HUES64 (cell line): ENCODE measurements around the gene PARM1.
"Not testable (repeated sequence)": the region's sequence is repeated elsewhere in the genome, so short reads cannot be mapped to it uniquely, and the experiment has no call there.

Experiments
- H3K27ac ChIP-seq: 2 replicates; pipeline ENCODE4 v1.7.0; 2013; ENCODE audit warnings: low read depth, low read length, inconsistent platforms
- H3K27me3 ChIP-seq: 2 replicates; pipeline ENCODE4 v1.6.1; 2013; ENCODE audit warnings: mild to moderate bottlenecking, low read length; ENCODE audit not compliant: insufficient read depth
- H3K36me3 ChIP-seq: 2 replicates; pipeline ENCODE4 v1.6.1; 2013; ENCODE audit warnings: mild to moderate bottlenecking, low read length; ENCODE audit not compliant: insufficient read depth
- H3K4me1 ChIP-seq: 2 replicates; pipeline ENCODE4 v1.6.1; 2013; ENCODE audit warnings: mild to moderate bottlenecking, low read length, moderate library complexity; ENCODE audit not compliant: insufficient read depth
- H3K4me3 ChIP-seq: 2 replicates; pipeline ENCODE4 v1.5.1; 2013; ENCODE audit warnings: mild to moderate bottlenecking, low read length, moderate library complexity
- H3K9ac ChIP-seq: 2 replicates; pipeline ENCODE4 v1.6.1; 2013; ENCODE audit warnings: mild to moderate bottlenecking, low read depth, low read length
- H3K9me3 ChIP-seq: 2 replicates; pipeline ENCODE4 v1.6.1; 2013; ENCODE audit warnings: low read depth, low read length; ENCODE audit not compliant: insufficient read depth
- WGBS: fragments of 150-250, 120-280 bp; methylation state at CpG from one replicate; pipeline ENCODE4 v1.1.7; 2013; ENCODE audit warnings: missing lambda C conversion rate; 5-methylcytosine and 5-hydroxymethylcytosine counted together

The PARM1 gene

GRCh38 chr4:74983253-74983635, 50.3 kb downstream of the PARM1 start:
- H3K9ac ChIP-seq, result no peak overlapping the region
- no peaks in the 10 kb centered on the region for H3K27me3 ChIP-seq
- H3K36me3 ChIP-seq, result no peaks in the 10 kb centered on the region
- H3K4me1 ChIP-seq, result no peaks in the 10 kb centered on the region
- no peaks in the 10 kb centered on the region for H3K9me3 ChIP-seq
- H3K4me3 ChIP-seq, result no peak overlapping the region
- H3K27ac ChIP-seq, result no peak overlapping the region

DNA sequence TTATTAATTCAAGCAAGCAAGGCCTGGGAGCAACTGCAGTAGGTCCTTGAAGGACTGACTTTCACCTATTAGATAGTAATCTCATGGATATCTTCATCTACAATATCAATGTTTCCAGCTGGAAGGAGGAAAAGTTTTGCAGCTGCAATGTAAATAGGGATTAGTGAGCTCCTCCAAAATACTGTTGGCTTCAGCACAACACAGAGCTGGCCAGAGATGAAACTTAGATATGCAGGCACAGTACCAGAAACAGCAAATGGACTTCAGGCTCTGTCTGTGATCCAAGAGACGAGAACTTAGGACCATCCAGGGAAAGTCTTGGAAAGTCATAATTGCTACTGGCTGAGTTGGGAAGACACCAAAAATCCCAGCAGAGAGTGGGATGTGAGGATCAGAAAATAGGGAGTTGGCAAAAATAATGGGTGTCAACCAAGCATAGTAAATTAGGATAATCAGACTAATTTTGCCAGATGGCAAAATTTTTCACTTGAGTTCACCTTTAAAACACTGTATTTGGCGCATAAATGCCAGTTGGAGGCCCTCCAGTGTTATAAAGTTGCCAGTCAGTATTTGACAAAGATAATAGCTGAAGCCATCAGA, 57.5 kb downstream of the PARM1 start:
- Histone ChIP-seq H3K36me3 (no peaks in the 10 kb centered on the region), H3K9me3 (0 out of 2 replicates have a peak, but pooled peaks cover 3% of the 10 kb centered on the region), H3K27ac (no peak overlapping the region), H3K4me1 (no peaks in the 10 kb centered on the region; the same call in 1 of the 2 replicates), H3K9ac (no peak overlapping the region), H3K4me3 (no peak overlapping the region), H3K27me3 (no peaks in the 10 kb centered on the region)
- WGBS, result 97% methylated on average over 2 of the region's 2 CpGs

DNA sequence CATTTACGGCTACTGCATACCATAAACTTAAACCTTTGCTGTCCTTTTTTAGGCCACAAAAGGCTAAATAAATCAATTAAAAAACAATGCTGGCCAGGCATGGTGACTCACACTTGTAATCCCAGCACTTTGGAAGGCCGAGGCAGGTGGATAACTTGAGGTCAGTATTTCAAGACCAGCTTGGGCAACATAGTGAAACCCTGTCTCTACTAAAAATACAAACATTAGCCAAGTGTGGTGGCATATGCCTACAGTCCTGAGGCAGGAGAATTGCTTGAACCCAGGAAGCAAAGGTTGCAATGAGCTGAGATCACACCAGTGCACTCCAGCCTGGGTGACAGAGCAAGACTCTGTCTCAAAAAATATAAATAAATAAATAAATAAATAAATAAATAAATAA, 61.5 kb downstream of the PARM1 start:
- H3K4me3 ChIP-seq, H3K9me3 ChIP-seq, H3K27ac ChIP-seq, H3K9ac ChIP-seq, H3K36me3 ChIP-seq, H3K27me3 ChIP-seq, H3K4me1 ChIP-seq: not testable (repeated sequence)
- 90% methylated on average over 2 of the region's 2 CpGs for WGBS

- Histone ChIP-seq H3K9ac (no peak overlapping the region), H3K27me3 (no peaks in the 10 kb centered on the region), H3K27ac (no peak overlapping the region), H3K4me3 (no peak overlapping the region), H3K4me1 (no peaks in the 10 kb centered on the region), H3K36me3 (no peaks in the 10 kb centered on the region), H3K9me3 (0 out of 2 replicates have a peak, but pooled peaks cover 3% of the 10 kb centered on the region)
- WGBS, result 63% methylated on average over 1 of the region's 1 CpG
These were observed 64.1 kb downstream of the PARM1 start for GRCh38 chr4:74996996-74997395.

DNA sequence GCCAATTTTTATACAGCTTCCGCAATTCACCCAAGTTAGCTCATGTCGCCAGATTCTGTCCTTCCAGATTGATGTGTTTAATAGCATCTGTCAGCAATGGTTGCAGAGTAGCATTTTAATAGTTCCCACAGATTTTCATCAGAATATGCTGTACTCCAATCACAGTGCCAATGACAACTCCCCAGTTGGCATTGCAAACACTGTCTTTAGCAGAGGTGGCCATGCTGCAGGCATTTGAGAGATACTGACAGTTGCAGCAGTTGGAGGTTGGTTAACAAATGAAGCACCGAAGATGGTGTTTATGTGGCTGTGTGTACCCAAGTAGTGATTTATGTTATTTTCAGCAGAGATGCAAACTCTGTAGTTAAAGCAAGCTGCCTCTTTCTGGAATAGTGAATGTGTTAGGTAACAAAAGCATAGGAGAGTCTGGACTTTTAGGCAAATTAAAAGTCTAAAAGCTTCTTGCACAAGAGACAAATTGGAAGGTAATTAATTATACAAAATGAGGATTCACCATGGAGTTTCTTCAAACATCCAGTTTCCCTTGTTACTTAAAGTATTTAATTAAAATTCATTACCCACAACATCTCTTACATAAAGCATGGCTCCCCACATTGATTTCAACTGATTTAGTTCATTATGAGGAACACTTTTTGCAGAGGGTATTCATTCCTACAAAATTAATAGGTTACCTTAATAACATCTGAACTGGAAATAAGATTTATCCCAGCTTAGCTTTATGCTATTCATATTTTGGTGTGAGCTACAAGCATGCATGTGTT, 65.2 kb downstream of the PARM1 start:
- Histone ChIP-seq H3K9me3 (0 out of 2 replicates have a peak, but pooled peaks cover 3% of the 10 kb centered on the region), H3K4me3 (no peak overlapping the region), H3K4me1 (no peaks in the 10 kb centered on the region), H3K27me3 (no peaks in the 10 kb centered on the region), H3K27ac (no peak overlapping the region), H3K36me3 (no peaks in the 10 kb centered on the region), H3K9ac (no peak overlapping the region)
- 95% methylated on average over 3 of the region's 3 CpGs for WGBS

- H3K4me3 ChIP-seq, result no peak overlapping the region
- no peaks in the 10 kb centered on the region for H3K9me3 ChIP-seq
- no peak overlapping the region for H3K9ac ChIP-seq
- 98% methylated on average over 6 of the region's 6 CpGs for WGBS
- H3K27ac ChIP-seq, result no peak overlapping the region
- no peaks in the 10 kb centered on the region; the same call in 1 of the 2 replicates for H3K4me1 ChIP-seq
- no peaks in the 10 kb centered on the region for H3K27me3 ChIP-seq
- no peaks in the 10 kb centered on the region for H3K36me3 ChIP-seq
These were observed 66.9 kb downstream of the PARM1 start for GRCh38 chr4:74999714-75000309.

GRCh38 chr4:75001871-75002270, 69.0 kb downstream of the PARM1 start:
- no peaks in the 10 kb centered on the region for H3K9me3 ChIP-seq
- 92% methylated on average over 2 of the region's 2 CpGs for WGBS
- H3K36me3 ChIP-seq, result no peaks in the 10 kb centered on the region
- H3K27ac ChIP-seq, result no peak overlapping the region
- H3K27me3 ChIP-seq, result no peaks in the 10 kb centered on the region
- no peaks in the 10 kb centered on the region; the same call in 1 of the 2 replicates for H3K4me1 ChIP-seq
- no peak overlapping the region for H3K9ac ChIP-seq
- no peak overlapping the region for H3K4me3 ChIP-seq

- no peaks in the 10 kb centered on the region for H3K36me3 ChIP-seq
- H3K4me1 ChIP-seq, result no peaks in the 10 kb centered on the region; the same call in 1 of the 2 replicates
- no peak overlapping the region for H3K9ac ChIP-seq
- no peaks in the 10 kb centered on the region for H3K27me3 ChIP-seq
- H3K9me3 ChIP-seq, result no peaks in the 10 kb centered on the region
- H3K4me3 ChIP-seq, result no peak overlapping the region
- 86% methylated on average over 1 of the region's 2 CpGs for WGBS
- H3K27ac ChIP-seq, result no peak overlapping the region
These were observed 69.5 kb downstream of the PARM1 start for GRCh38 chr4:75002381-75002780.

- Histone ChIP-seq H3K27me3 (no peaks in the 10 kb centered on the region), H3K4me1 (no peaks in the 10 kb centered on the region; the same call in 1 of the 2 replicates), H3K36me3 (no peaks in the 10 kb centered on the region), H3K9ac (no peak overlapping the region), H3K9me3 (no peaks in the 10 kb centered on the region), H3K4me3 (no peak overlapping the region), H3K27ac (no peak overlapping the region)
These were observed 71.1 kb downstream of the PARM1 start for GRCh38 chr4:75003979-75004378.

DNA sequence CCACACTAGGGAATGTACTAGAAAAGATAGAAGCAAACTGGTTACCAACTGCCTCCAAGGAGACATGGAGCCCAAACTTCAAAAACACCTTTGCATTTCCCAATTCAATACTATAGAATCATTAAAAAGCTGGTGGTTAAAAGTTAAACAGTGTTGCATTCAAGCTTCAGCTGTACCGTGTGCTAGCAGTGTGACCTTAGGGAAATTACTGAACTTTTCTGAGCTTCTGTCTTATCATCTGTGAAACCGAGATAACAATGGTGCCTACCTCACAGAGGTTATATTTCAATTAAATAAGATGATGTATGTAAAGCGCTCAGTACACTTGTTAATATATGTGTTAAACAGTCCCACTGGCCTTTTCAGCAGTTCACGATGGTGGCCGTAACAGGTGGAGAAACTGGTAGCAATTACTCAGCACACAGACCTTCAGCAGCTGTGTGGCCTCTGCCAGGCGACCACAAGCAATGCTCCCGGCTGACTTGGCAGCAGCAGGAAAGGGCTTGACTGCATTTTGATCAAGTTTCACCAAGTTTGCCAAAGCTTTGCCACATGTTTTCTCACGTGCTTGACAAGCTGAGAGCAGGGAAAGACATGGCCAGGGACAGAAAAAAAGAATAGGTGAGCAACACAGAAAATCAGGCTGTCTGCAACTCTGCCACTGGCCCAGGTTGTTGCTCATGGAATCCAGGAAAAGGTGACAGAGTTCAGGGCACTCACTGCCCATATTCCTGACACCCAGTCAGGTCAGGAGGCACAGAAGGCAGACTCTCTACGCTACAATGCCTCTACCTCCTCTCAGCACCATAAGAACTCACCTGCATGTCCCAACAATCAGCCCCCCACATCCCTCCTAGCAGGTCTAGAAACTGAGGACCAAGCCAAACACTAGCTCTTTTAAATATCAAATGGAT, 72.1 kb downstream of the PARM1 start:
- Histone ChIP-seq H3K27ac (no peak overlapping the region), H3K9me3 (no peaks in the 10 kb centered on the region), H3K36me3 (no peaks in the 10 kb centered on the region), H3K4me1 (no peaks in the 10 kb centered on the region; the same call in 1 of the 2 replicates), H3K27me3 (no peaks in the 10 kb centered on the region), H3K4me3 (no peak overlapping the region), H3K9ac (no peak overlapping the region)
- WGBS, result 96% methylated on average over 9 of the region's 9 CpGs

DNA sequence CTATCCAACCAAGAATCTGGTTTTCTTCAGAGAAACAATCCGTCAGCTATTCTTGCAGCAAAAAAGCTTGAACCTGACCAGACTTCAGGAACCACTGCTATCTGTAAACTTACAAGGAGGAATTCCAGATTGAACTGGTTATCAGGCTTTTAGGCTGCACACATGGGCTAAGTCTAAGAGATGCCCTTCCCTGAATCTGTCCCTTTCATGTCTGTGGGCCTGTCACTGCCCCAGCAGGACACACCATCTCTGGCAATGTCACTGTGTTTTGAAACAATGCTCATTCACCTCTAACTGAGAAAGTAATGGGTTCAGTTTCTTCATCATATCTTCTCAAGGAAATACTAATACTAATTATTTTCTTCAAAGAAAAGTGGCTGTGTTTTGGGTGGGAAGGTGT, 72.8 kb downstream of the PARM1 start:
- no peak overlapping the region for H3K4me3 ChIP-seq
- H3K36me3 ChIP-seq, result no peaks in the 10 kb centered on the region
- no peaks in the 10 kb centered on the region; the same call in 1 of the 2 replicates for H3K4me1 ChIP-seq
- H3K27ac ChIP-seq, result no peak overlapping the region
- WGBS, result 86% methylated on average over 1 of the region's 1 CpG
- H3K9me3 ChIP-seq, result no peaks in the 10 kb centered on the region
- H3K9ac ChIP-seq, result no peak overlapping the region
- H3K27me3 ChIP-seq, result no peaks in the 10 kb centered on the region
